ENCODE measurements around the gene ALDH1B1.
"Not testable (repeated sequence)": the region's sequence is repeated elsewhere in the genome, so short reads cannot be mapped to it uniquely, and the experiment has no call there.

The ALDH1B1 gene

DNA sequence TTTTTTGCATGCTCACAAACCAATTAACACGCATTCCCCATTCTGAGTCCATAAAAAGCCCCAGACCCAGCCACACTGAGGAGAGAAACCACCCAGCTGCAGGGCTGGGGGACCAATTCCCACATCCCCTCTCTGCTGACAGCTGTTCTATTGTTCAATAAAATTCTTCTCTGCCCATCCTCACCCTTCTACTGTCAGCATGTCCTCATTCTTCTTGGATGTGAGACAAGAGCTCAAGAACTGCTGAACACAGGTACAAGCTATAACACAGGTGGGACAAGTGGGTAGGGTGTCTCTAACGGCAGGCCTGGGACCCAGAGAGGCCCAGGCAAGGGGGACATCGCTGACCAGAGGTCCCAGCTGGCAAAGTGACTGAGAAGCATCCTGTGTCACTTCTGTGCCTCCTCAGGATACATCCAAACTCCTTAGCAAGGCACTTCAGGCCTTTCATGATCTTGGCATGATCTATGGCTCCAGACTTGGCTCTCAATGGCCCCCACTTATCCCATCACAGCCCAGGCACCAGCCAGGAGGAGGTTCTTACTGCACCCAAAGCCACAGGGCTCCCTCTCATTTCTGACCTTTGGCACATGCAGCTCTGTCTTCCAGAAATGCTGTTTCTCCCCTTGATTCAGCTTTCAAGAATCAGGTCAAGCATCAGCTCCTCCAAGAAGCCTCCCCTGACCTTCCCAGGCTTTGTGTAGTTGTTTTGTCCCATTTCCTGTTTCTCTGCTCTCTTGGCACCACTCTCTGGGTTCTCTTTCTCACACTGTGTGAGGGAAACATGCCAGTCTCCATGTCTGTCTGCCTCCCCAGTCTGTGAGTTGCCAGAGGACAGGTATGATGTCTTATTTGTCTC lies 7.3 kb upstream of the ALDH1B1 start:
- FAIRE-seq = no peak
- DNase-seq (ENCODE audit: extremely low spot score, insufficient read length, low read depth) = no peak

DNA sequence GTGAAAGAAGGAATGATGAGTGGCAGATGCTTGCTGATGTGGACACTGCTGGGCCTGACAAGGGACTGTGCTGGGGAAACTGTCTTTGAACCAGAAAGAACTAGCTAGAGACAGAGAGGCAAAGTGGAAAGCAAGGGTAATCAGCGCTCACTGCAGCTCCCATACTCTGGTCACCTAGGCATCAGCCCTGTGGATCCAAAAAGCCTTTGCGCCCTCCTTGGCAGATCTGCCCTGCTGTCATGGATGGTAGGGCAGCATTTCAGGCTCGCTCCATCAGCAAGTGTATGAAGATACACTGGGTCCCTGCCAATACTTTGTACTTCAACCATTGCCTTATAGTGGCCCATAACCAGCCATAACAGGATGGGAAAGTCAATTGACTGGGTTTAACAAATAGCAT lies 6.6 kb upstream of the ALDH1B1 start:
- DNase-seq (ENCODE audit: extremely low spot score, insufficient read length, low read depth) = no peak
- FAIRE-seq = no peak

DNA sequence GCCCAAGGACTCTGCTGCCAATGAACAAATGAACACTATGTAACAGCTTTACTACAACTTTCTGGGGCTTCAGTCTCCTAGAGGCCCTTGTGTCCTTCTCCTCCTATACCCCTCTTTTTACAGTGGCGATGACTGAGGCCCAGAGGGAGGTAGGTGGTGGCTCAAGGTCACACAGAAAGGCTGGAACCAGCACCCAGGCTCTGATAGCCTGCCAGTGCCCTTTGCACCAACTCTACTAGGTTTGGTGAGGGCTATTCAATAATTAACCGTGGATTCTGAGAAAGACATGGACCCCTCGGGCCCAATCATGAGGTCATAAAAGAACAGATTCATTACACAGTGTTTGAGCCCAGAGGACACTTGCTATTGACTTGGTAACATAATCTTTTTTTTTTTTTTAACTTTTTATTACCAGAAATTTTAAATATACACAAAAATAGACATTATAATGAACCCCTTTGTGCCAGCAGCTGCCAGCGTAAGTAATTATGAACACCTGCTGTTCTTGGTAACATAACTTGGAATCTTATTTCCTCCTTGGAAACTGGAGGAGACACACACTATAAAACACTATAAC lies 6.1 kb upstream of the ALDH1B1 start:
- FAIRE-seq (no peak), DNase-seq (ENCODE audit: extremely low spot score, insufficient read length, low read depth) (no peak)

DNA sequence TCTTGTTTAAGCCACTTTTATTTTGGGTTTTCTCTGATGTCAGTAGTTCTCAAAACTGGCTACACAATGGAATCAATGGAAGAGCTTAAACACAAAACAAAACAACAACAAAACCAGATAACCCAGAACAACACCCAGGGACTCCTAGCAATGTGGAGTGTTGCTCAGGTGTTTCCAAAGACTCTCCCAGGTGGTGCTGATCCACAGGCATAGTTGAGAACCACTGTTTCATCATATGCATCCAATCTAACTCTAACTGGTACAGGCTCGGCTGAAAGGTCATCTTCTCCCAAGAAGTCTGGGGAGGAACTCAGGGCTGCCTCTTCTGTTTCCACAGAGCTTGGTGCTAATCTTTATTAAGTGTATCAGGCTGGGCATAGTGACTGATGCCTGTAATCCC lies 5.4 kb upstream of the ALDH1B1 start:
- FAIRE-seq (no peak), DNase-seq (ENCODE audit: extremely low spot score, insufficient read length, low read depth) (no peak)

DNA sequence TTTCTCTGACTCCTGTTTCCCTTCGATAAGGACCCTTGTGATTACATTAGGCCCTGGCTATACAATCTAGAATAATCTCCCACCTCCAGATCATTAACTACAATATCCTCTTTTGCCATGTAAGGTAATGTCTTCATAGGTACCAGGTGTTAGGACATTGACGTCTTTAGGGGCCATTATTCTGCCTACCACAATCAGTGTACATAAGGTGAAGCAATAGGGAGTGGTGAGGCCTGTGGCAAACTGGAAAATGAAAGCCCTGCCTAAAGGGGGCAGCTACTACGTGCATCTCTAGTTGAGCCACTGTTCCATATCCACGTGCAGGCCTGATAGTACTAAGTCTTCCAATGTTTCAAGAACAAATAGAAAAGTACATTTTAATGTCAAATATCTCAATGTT lies 4.8 kb upstream of the ALDH1B1 start:
- DNase-seq (ENCODE audit: extremely low spot score, insufficient read length, low read depth) = no peak
- FAIRE-seq = no peak

DNA sequence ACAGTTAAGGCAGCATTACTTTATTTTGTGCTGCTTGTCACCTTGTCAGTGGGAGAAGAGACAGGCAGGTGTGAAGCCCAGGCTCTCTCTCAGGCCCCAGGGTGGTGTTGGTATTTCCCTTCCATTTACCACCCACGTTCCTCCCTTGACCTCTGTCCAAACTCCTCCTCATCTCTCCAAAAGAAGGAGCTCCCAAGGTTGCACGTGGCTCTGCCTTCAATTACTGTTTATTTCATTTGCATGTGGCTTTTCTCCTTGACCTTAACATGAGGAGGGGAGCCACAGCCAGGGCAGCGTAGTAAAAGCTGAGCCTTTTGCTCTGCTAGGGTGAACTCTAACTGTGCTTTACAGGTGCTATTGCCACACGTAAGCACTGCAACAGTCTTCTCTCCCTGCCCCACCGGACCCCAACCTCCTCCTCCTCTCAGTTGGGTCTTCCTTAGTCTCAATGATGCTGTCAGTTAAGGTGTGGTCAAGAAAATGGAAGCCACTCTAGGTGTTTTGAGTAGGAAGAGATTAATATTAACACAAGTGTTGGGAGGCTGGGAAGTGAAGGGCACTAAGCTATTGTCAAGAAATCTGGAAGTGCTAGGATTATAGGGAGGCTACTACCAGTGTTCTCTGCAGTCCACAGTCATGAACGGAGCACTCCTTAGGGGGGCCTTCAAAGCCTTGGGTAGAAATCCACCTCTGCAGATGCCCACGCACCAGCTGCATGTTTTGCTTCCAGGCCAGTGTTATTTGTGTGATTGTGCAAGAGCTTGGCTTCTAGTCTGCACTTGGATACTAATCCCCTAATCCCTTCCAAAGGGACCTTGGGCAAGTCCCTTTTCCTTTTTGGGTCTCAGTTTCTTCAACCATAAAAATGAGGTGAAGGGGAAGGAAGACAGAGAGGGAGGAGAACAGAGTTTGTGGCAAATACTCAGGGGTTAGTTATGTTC lies 3.9 kb upstream of the ALDH1B1 start:
- no peak for FAIRE-seq
- DNase-seq (ENCODE audit: extremely low spot score, insufficient read length, low read depth) = no peak

DNA sequence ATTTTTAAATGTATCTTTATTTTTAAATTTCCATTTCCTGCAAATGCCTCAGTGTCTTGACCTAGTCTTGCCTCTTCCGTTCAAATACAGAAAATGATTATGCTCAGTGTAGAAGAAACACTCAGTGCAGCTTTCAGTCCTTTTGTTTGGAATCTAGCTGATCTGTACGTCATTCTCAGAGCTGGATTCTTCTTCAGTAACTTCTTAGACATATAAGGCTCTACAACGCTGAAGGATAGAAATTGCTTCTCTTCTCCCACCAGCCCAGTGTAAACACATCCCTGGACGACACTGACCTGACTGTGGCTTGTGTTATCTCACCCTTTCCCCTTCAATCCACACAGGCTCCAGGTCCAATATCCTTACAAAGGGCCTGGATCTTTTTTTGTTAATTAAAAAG lies 3.2 kb upstream of the ALDH1B1 start:
- no peak for DNase-seq (ENCODE audit: extremely low spot score, insufficient read length, low read depth)
- FAIRE-seq = no peak

DNA sequence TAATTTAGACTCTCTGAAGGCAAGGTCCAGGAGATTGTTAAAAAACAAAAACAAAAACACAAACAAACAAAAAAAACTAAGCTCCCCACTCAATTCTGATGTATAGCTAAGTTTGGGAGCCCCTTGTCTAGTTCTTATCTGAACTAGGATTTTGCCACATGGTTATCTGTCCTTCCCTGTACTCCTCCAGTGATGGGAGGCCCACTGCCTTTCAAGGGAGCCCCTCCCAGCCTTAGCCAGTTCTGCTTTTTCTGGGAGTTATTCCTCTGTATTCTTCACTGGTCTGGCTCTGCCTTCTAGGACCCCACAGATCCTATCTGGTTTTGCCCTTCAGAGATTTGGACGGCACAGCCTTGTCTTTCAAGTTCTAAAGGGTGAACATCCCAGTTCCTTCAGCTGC lies 2.1 kb upstream of the ALDH1B1 start:
- DNase-seq (ENCODE audit: extremely low spot score, insufficient read length, low read depth) (no peak), FAIRE-seq (no peak)

DNA sequence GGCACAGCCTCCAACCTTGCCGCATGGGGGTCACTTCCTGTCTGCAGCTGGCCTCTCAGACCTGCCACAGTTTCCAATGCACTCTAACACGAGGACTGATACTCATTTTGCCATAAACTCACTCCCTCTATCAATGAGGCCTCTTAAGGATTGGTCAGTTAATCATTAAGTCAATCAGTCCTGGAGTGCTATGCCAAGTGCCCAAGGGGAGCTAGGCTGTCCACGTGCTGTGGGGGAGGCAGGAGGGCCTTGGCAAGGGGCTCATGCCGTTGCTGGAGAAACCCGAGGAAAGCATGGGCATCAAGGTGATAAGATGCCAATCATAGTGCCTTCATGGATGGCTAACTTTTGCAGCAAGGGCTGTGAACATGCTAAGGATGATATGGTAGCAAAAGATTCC lies 1.7 kb upstream of the ALDH1B1 start:
- DNase-seq (ENCODE audit: extremely low spot score, insufficient read length, low read depth) (no peak), FAIRE-seq (no peak)

DNA sequence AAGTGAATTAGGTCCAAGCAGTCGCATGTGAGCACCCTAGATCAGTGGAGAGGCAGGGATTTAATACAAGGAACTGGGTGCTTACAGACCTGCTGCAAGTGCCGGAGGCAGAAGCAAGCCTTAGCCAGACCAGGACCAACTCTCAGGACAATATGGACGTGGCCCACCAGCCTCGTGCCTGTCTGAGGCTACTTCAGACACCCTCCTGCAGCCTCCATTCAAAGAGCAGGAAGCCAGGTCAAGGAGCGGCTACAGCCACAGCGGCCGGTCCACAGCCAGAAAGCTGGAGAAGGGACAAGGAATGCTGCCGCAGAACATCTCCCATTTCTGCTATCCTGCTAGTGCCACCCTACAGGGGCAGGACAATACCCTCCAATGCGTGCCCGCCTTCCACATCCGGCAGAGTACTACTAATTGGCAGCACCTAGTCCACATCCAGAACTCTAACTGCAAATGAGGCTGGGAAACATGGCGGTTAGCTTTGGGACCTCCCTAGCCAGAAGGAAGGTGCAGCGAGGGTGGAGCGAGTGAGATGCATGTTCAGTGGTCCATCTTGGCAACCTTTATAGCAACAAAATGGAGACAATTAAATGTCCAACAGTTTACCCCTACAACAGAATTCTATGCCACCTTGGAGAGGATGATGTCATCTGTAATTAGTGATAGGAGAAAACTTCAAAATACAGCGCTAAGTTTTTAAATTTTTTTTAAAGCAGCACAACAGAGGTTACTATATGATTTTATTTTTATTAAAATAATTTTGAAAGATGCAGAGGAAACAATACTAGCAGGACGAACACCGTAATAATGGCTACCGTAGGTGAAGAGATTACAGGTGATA lies 1.0 kb upstream of the ALDH1B1 start:
- FAIRE-seq = no peak
- DNase-seq (ENCODE audit: extremely low spot score, insufficient read length, low read depth) = no peak

DNA sequence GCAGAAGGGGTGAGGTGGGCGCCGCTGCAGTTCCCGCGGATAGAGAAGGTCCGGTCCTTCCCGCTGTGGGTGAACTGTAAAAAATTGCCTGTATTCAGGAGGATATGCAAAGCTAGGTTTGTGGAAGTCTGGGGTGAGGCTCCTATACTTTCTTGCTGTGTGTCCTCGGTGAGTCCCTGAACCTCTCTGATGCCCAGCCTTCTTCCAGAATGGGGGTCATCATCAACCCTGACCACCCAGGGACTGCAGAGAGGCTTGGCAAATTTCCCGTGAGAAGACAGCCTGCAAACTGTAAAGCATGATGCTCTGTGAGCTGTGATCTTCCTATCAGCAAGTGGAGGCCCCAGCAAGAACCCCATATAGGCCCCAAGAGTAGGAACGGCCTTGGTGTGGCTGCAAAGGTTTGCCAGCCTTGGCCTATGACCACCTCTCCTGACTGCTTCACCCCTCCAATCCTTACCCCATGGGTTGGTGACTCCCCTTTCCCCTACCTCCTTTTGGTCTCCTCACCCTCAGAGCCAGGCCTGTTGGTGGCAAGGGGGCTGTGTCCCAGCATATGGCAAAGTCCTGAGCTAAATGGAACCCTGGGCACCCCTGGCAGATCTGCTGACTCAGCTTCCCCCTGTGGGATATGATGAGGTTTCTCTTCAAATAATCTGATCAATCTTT lies 760 bp downstream of the ALDH1B1 start:
- no peak for DNase-seq (ENCODE audit: extremely low spot score, insufficient read length, low read depth)
- FAIRE-seq = no peak

DNA sequence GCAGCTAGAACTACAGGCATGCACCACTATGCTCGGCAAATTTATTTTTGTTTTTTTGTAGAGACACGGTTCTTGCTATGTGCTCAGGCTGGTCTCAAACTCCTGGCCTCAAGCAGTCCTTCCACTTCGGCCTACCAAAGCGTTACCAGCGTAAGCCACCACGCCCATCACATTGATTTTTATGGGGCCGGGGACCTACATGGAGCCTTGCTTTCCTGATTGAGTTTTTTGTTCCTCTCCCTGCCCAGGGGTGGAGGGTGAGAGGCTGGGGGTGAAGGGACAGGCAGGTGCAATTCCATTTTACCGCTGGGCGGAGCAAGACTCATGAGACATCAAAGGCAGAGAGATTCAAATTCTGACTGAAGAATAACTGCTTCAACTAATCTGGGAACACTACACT lies 1.9 kb downstream of the ALDH1B1 start:
- FAIRE-seq = no peak
- no peak for DNase-seq (ENCODE audit: extremely low spot score, insufficient read length, low read depth)

DNA sequence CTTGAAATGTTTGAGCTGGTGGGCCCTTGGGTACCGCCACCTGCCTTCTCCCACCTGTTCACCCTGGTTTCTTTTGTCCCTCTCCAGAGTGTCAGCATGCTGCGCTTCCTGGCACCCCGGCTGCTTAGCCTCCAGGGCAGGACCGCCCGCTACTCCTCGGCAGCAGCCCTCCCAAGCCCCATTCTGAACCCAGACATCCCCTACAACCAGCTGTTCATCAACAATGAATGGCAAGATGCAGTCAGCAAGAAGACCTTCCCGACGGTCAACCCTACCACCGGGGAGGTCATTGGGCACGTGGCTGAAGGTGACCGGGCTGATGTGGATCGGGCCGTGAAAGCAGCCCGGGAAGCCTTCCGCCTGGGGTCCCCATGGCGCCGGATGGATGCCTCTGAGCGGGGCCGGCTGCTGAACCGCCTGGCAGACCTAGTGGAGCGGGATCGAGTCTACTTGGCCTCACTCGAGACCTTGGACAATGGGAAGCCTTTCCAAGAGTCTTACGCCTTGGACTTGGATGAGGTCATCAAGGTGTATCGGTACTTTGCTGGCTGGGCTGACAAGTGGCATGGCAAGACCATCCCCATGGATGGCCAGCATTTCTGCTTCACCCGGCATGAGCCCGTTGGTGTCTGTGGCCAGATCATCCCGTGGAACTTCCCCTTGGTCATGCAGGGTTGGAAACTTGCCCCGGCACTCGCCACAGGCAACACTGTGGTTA lies 3.3 kb downstream of the ALDH1B1 start:
- DNase-seq (ENCODE audit: extremely low spot score, insufficient read length, low read depth) (no peak), FAIRE-seq (no peak)

DNA sequence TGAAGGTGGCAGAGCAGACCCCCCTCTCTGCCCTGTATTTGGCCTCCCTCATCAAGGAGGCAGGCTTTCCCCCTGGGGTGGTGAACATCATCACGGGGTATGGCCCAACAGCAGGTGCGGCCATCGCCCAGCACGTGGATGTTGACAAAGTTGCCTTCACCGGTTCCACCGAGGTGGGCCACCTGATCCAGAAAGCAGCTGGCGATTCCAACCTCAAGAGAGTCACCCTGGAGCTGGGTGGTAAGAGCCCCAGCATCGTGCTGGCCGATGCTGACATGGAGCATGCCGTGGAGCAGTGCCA lies 3.8 kb downstream of the ALDH1B1 start:
- DNase-seq (ENCODE audit: extremely low spot score, insufficient read length, low read depth) (no peak), FAIRE-seq (no peak)

DNA sequence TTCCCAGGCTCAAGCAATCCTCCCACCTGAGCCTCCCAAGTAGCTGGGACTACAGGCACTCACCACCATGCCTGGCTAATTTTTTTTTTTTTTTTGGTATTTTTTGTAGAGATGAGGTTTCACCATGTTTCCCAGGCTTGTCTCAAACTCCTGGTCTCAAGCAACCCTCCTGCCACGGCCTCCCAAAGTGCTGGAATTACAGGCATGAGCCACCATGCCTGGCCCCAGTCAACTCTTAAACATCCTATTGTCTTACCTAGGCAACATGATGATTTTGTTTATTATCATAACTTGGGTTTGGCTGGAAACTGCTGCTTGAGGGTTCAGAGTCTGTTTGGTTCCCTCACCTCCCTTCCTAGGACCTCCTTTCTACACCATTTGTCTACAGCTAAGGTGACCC lies 6.7 kb downstream of the ALDH1B1 start:
- not testable (repeated sequence) for FAIRE-seq; DNase-seq (ENCODE audit: extremely low spot score, insufficient read length, low read depth)

DNA sequence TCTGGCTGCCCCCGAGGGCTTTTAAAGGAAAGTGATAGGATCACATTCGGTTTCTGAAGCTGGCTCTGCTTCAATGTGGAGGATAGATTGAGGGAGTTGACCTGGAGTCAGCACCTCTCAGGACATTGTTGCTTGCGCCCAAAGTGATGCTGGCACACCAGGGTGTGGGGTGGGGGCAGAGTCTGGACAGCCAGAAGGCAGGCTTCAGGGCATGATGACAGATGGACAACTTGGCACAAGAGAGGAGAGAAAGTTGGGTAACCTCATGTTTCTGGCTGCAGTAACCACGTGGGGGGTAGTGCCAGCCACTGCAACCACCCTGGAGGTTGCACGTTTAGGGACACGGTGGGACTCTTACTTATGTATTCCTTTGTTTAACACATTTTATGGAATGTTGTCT lies 9.5 kb downstream of the ALDH1B1 start:
- no peak for DNase-seq (ENCODE audit: extremely low spot score, insufficient read length, low read depth)
- no peak for FAIRE-seq

DNA sequence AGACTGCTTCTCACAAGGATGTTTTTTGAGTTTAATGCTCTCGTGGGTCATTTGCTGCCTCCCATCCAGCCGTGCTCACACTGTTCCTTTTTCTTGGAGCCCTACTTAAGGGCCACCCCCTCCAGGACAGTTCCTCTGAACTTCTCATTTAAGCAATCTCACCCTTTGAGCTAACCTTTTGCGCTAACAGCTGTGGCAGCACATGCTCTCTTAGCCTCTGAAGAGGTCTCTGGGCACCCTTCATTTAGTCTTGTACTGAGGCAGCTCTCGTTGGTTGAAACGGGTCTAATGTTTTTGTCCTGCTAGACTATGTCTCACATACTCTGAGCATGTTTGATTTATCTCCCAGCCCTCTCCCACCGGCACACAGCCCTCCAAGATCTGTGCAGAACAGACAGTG lies 11.8 kb downstream of the ALDH1B1 start:
- DNase-seq (ENCODE audit: extremely low spot score, insufficient read length, low read depth) (no peak), FAIRE-seq (no peak)

DNA sequence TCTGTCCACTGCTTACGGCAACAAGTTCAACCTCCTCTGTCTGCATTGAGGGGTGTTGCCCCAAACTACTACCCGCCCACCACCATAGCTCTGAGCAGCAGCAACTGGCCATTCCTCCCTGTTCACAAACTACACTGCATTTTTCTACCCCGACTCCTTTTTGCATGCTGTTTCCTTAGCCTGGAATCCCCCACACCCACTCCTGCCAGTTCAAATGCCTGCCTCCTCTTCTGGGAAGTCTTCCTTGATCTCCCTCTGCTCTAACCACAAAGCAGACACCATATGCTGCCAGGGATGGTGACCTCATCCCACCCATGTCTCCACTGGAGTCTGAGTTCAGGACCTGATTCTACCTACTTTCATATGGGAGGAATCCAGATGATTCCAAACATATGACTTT lies 13.3 kb downstream of the ALDH1B1 start:
- FAIRE-seq (no peak), DNase-seq (ENCODE audit: extremely low spot score, insufficient read length, low read depth) (no peak)
